ENCODE measurements around the gene ACD. TPM values are rescaled to one million over a fixed set of nuclear protein-coding genes. Genes with fewer than 3 reads are reported as not detected.

The ACD gene
- total RNA-seq, 1 donor from 2014 or later = 33.3 TPM

- no peak overlapping the region for H3K27ac Mint-ChIP-seq (ENCODE audit: unreplicated experiment)
Measured at GRCh38 chr16:67628216-67628615, 31.8 kb downstream of the ACD start.

GRCh38 chr16:67613808-67614207 lies 46.3 kb downstream of the ACD start:
- no peak for TF ChIP-seq CTCF (IDR thresholded peaks at IDR 0.05; ENCODE audit: partially characterized antibody, unreplicated experiment)
- no peaks in the 10 kb centered on the region for H3K4me1 Mint-ChIP-seq (ENCODE audit: low read depth, unreplicated experiment)
- peaks cover 3% of the 10 kb centered on the region for H3K27me3 Mint-ChIP-seq (ENCODE audit: unreplicated experiment)
- no peak for DNase-seq
- H3K9me3 Mint-ChIP-seq (ENCODE audit: unreplicated experiment) = no peaks in the 10 kb centered on the region
- H3K27ac Mint-ChIP-seq (ENCODE audit: unreplicated experiment) = no peak overlapping the region
- no peak overlapping the region for H3K4me3 Mint-ChIP-seq (ENCODE audit: unreplicated experiment)
- H3K36me3 Mint-ChIP-seq (ENCODE audit: unreplicated experiment) = no peaks in the 10 kb centered on the region

More at GRCh38 chr16:67628216-67628615, 31.8 kb downstream of the ACD start:
- no peaks in the 10 kb centered on the region for H3K9me3 Mint-ChIP-seq (ENCODE audit: unreplicated experiment)
- no peak for TF ChIP-seq CTCF (IDR thresholded peaks at IDR 0.05; ENCODE audit: partially characterized antibody, unreplicated experiment)
- H3K36me3 Mint-ChIP-seq (ENCODE audit: unreplicated experiment) = no peaks in the 10 kb centered on the region
- DNase-seq = no peak
- no peaks in the 10 kb centered on the region for H3K4me1 Mint-ChIP-seq (ENCODE audit: low read depth, unreplicated experiment)
- H3K27me3 Mint-ChIP-seq (ENCODE audit: unreplicated experiment) = no peaks in the 10 kb centered on the region
- no peak overlapping the region for H3K4me3 Mint-ChIP-seq (ENCODE audit: unreplicated experiment)

GRCh38 chr16:67608364-67608763 lies 51.7 kb downstream of the ACD start:
- peaks cover 1% of the 10 kb centered on the region for H3K27me3 Mint-ChIP-seq (ENCODE audit: unreplicated experiment)
- no peaks in the 10 kb centered on the region for H3K36me3 Mint-ChIP-seq (ENCODE audit: unreplicated experiment)
- no peak for DNase-seq
- peaks cover 4% of the 10 kb centered on the region for H3K4me1 Mint-ChIP-seq (ENCODE audit: low read depth, unreplicated experiment)
- H3K27ac Mint-ChIP-seq (ENCODE audit: unreplicated experiment) = no peak overlapping the region
- H3K4me3 Mint-ChIP-seq (ENCODE audit: unreplicated experiment) = no peak overlapping the region
- TF ChIP-seq CTCF (IDR thresholded peaks at IDR 0.05; ENCODE audit: partially characterized antibody, unreplicated experiment) = no peak
- H3K9me3 Mint-ChIP-seq (ENCODE audit: unreplicated experiment) = no peaks in the 10 kb centered on the region

Other genes starting within 250 kb of the ACD start
- 4.6 TPM for gene ZDHHC1, start 243.8 kb downstream of the ACD start, total RNA-seq (ENCODE audit: unreplicated experiment)
- gene HSD11B2, start 229.1 kb downstream of the ACD start, total RNA-seq (ENCODE audit: unreplicated experiment) = 6.0 TPM
- gene ATP6V0D1, start 179.1 kb downstream of the ACD start, total RNA-seq (ENCODE audit: unreplicated experiment) = 111 TPM
- not detected for gene AGRP, start 176.7 kb downstream of the ACD start, total RNA-seq (ENCODE audit: unreplicated experiment)
- gene RIPOR1, start 131.4 kb downstream of the ACD start, total RNA-seq (ENCODE audit: unreplicated experiment) = 191 TPM
- gene CTCF, start 97.7 kb downstream of the ACD start, total RNA-seq (ENCODE audit: unreplicated experiment) = 42.8 TPM
- 37.1 TPM for gene CARMIL2, start 15.1 kb downstream of the ACD start, total RNA-seq (ENCODE audit: unreplicated experiment)
- 18.7 TPM for gene PARD6A, start 700 bp upstream of the ACD start, total RNA-seq (ENCODE audit: unreplicated experiment)
- gene ENKD1, start 6.5 kb upstream of the ACD start, total RNA-seq (ENCODE audit: unreplicated experiment) = 19.0 TPM
- 3.4 TPM for gene C16orf86, start 6.6 kb upstream of the ACD start, total RNA-seq (ENCODE audit: unreplicated experiment)
- gene GFOD2, start 59.1 kb upstream of the ACD start, total RNA-seq (ENCODE audit: unreplicated experiment) = 86.7 TPM
- gene RANBP10, start 146.3 kb upstream of the ACD start, total RNA-seq (ENCODE audit: unreplicated experiment) = 32.0 TPM
- 3.4 TPM for gene TSNAXIP1, start 146.6 kb upstream of the ACD start, total RNA-seq (ENCODE audit: unreplicated experiment)
- 23.1 TPM for gene THAP11, start 182.1 kb upstream of the ACD start, total RNA-seq (ENCODE audit: unreplicated experiment)
- gene NUTF2, start 186.7 kb upstream of the ACD start, total RNA-seq (ENCODE audit: unreplicated experiment) = 196 TPM
- gene CENPT, start 187.4 kb upstream of the ACD start, total RNA-seq (ENCODE audit: unreplicated experiment) = 153 TPM
- gene EDC4, start 212.8 kb upstream of the ACD start, total RNA-seq (ENCODE audit: unreplicated experiment) = 142 TPM
- 1.0 TPM for gene NRN1L, start 224.6 kb upstream of the ACD start, total RNA-seq (ENCODE audit: unreplicated experiment)
- 27.9 TPM for gene PSKH1, start 233.0 kb upstream of the ACD start, total RNA-seq (ENCODE audit: unreplicated experiment)